ENCODE measurements around the gene JPT2.

The JPT2 gene

GRCh38 chr16:1651974-1652312 lies 26.1 kb upstream of the JPT2 start:
- no peak for DNase-seq (ENCODE audit: low read depth in 2 of 2)

- DNase-seq (ENCODE audit: low read depth in 2 of 2), result no peak
Measured at GRCh38 chr16:1653023-1653422, 25.1 kb upstream of the JPT2 start.

- no peak for DNase-seq (ENCODE audit: low read depth in 2 of 2)
Measured at GRCh38 chr16:1654505-1655268, 23.4 kb upstream of the JPT2 start.

- no peak for DNase-seq (ENCODE audit: low read depth in 2 of 2)
Measured at GRCh38 chr16:1655269-1655807, 22.7 kb upstream of the JPT2 start.

- no peak for DNase-seq (ENCODE audit: low read depth in 2 of 2)
Measured at GRCh38 chr16:1655909-1656807, 21.9 kb upstream of the JPT2 start.

GRCh38 chr16:1656808-1657617 lies 21.1 kb upstream of the JPT2 start:
- no peak for DNase-seq (ENCODE audit: low read depth in 2 of 2)

- no peak for DNase-seq (ENCODE audit: low read depth in 2 of 2)
Measured at GRCh38 chr16:1657841-1658240, 20.2 kb upstream of the JPT2 start.

- DNase-seq (ENCODE audit: low read depth in 2 of 2), result no peak
Measured at GRCh38 chr16:1659031-1659430, 19.0 kb upstream of the JPT2 start.

GRCh38 chr16:1661826-1662225 lies 16.3 kb upstream of the JPT2 start:
- DNase-seq (ENCODE audit: low read depth in 2 of 2), result no peak

- no peak for DNase-seq (ENCODE audit: low read depth in 2 of 2)
Measured at GRCh38 chr16:1662543-1662942, 15.5 kb upstream of the JPT2 start.

GRCh38 chr16:1665829-1666228 lies 12.2 kb upstream of the JPT2 start:
- no peak for DNase-seq (ENCODE audit: low read depth in 2 of 2)

- no peak for DNase-seq (ENCODE audit: low read depth in 2 of 2)
Measured at GRCh38 chr16:1666316-1666715, 11.8 kb upstream of the JPT2 start.

- no peak for DNase-seq (ENCODE audit: low read depth in 2 of 2)
Measured at GRCh38 chr16:1667271-1667670, 10.8 kb upstream of the JPT2 start.

GRCh38 chr16:1667916-1668315 lies 10.2 kb upstream of the JPT2 start:
- DNase-seq (ENCODE audit: low read depth in 2 of 2), result no peak

- DNase-seq (ENCODE audit: low read depth in 2 of 2), result no peak
Measured at GRCh38 chr16:1668612-1669319, 9.3 kb upstream of the JPT2 start.

GRCh38 chr16:1669698-1670097 lies 8.4 kb upstream of the JPT2 start:
- DNase-seq (ENCODE audit: low read depth in 2 of 2), result no peak

GRCh38 chr16:1670371-1670770 lies 7.7 kb upstream of the JPT2 start:
- no peak for DNase-seq (ENCODE audit: low read depth in 2 of 2)

GRCh38 chr16:1670866-1671265 lies 7.2 kb upstream of the JPT2 start:
- no peak for DNase-seq (ENCODE audit: low read depth in 2 of 2)

GRCh38 chr16:1673424-1674151 lies 4.5 kb upstream of the JPT2 start:
- DNase-seq (ENCODE audit: low read depth in 2 of 2), result no peak

GRCh38 chr16:1674306-1674705 lies 3.8 kb upstream of the JPT2 start:
- DNase-seq (ENCODE audit: low read depth in 2 of 2), result no peak
